Endothelial cell of umbilical vein (primary cell): ENCODE data around the gene SORCS2. TPM values are rescaled to one million over a fixed set of nuclear protein-coding genes. Genes with fewer than 3 reads are reported as not detected.

Experiments used
- BruUV-seq: library from RNA; stranded (reverse); fragments of 400-500 nt; replicated peaks from 2 replicates; lab custom pipeline; 2021; lab: Mats Ljungman, UMichigan
- CTCF ChIA-PET: fragments of 300-600, 350-600 bp; sonication (Branson Sonifier 250); formaldehyde crosslinking; loops from one replicate; lab custom pipeline; 2021; ENCODE audit warnings: antibody characterized with exemption, inconsistent platforms; lab: Charles Lee
- POLR2A ChIA-PET: fragments of 300-600, 350-600 bp; sonication (Branson Sonifier 250); formaldehyde crosslinking; loops from one replicate; lab custom pipeline; 2021; ENCODE audit warnings: antibody characterized with exemption, inconsistent platforms; lab: Charles Lee
- DNase-seq: peaks from one replicate; pipeline ENCODE4 v3.0.0-alpha.2; 2011; ENCODE audit warnings: low read depth, low spot score
- FAIRE-seq: peaks from 2 replicates; lab custom pipeline; 2011; peaks lifted over from hg19 to GRCh38; lab: Jason Lieb, UNC
- H2AFZ ChIP-seq: 2 replicates; pipeline ENCODE4 v1.6.0; 2012; ENCODE audit warnings: low read depth, low read length, control low read depth, inconsistent platforms
- H3K27ac ChIP-seq: 2 replicates; pipeline ENCODE4 v1.5.1; 2011; ENCODE audit warnings: low read depth, mild to moderate bottlenecking, control low read depth, low read length, moderate library complexity; ENCODE audit not compliant: insufficient read depth
- H3K27me3 ChIP-seq, 2 experiments: 2 replicates each; pipeline versions ENCODE4 v1.6.0 to v1.6.1; 2011; ENCODE audit warnings: low read length in 2 of 2, mixed read lengths in 1 of 2; ENCODE audit not compliant: control insufficient read depth in 2 of 2, insufficient read depth in 2 of 2
- H3K36me3 ChIP-seq, 2 experiments: 2 replicates in 1 of 2; 3 replicates in 1 of 2; pipeline ENCODE4 v1.5.1; 2011; ENCODE audit warnings: low read length in 2 of 2, mild to moderate bottlenecking in 1 of 2, moderate library complexity in 1 of 2; ENCODE audit not compliant: control insufficient read depth in 2 of 2, insufficient read depth in 2 of 2; ENCODE audit errors: extremely low read depth in 1 of 2
- H3K4me1 ChIP-seq: 3 replicates; pipeline ENCODE4 v1.5.1; 2011; ENCODE audit warnings: mild to moderate bottlenecking, low read length; ENCODE audit not compliant: control insufficient read depth, insufficient read depth; ENCODE audit errors: extremely low read depth
- H3K4me2 ChIP-seq: 2 replicates; pipeline ENCODE4 v1.6.1; 2011; ENCODE audit warnings: low read length, control low read depth, mixed read lengths; ENCODE audit not compliant: insufficient read depth
- H3K4me3 ChIP-seq, 3 experiments: fragments of 200-600 bp in 1 of 3; sonication (generic), shearing (Covaris generic) in 1 of 3; replicated peaks in 1 of 3; 2 replicates each; pipeline ENCODE4 v1.5.1; 2011 to 2016; ENCODE audit warnings: control low read depth in 3 of 3, low read length in 3 of 3, mild to moderate bottlenecking in 2 of 3, inconsistent platforms in 1 of 3, low read depth in 1 of 3, moderate library complexity in 1 of 3; ENCODE audit not compliant: insufficient read depth in 1 of 3
- H3K79me2 ChIP-seq: 2 replicates; pipeline ENCODE4 v1.6.0; 2012; ENCODE audit warnings: low read length, inconsistent platforms; ENCODE audit not compliant: control insufficient read depth, insufficient read depth
- H3K9ac ChIP-seq: replicated peaks from 2 replicates; pipeline ENCODE3; 2011; ENCODE audit warnings: low read length, control low read depth; ENCODE audit not compliant: insufficient read depth; ENCODE audit errors: extremely low read depth
- H3K9me1 ChIP-seq: replicated peaks from 3 replicates; pipeline ENCODE4 v1.6.0; 2011; ENCODE audit warnings: mild to moderate bottlenecking, low read length; ENCODE audit not compliant: control insufficient read depth, insufficient read depth; ENCODE audit errors: extremely low read depth
- H3K9me3 ChIP-seq: replicated peaks from 2 replicates; pipeline ENCODE4 v1.5.1; 2012; ENCODE audit warnings: low read length, inconsistent platforms; ENCODE audit not compliant: control insufficient read depth, insufficient read depth
- H4K20me1 ChIP-seq: replicated peaks from 2 replicates; pipeline ENCODE3; 2011; ENCODE audit warnings: mild to moderate bottlenecking, low read length; ENCODE audit not compliant: control insufficient read depth, insufficient read depth; ENCODE audit errors: extremely low read depth
- CTCF ChIP-seq, 2 donors: IDR thresholded peaks; 1 replicate in 1 of 2; 2 replicates in 1 of 2; pipeline ENCODE4 v1.5.1; 2011; ENCODE audit warnings: low read length in 2 of 2, mild to moderate bottlenecking in 2 of 2, moderate library complexity in 2 of 2, control low read depth in 1 of 2, inconsistent platforms in 1 of 2, low read depth in 1 of 2; ENCODE audit not compliant: insufficient read depth in 1 of 2; ENCODE audit errors: extremely low read depth in 1 of 2
- EZH2 ChIP-seq: IDR thresholded peaks from 2 replicates; pipeline ENCODE4 v1.6.1; 2012; ENCODE audit warnings: borderline replicate concordance, low read depth, mild to moderate bottlenecking, moderate library complexity, low read length, inconsistent platforms; ENCODE audit not compliant: severe bottlenecking
- FOS ChIP-seq: IDR thresholded peaks from 2 replicates; pipeline ENCODE4 v1.6.1; 2011; ENCODE audit warnings: mild to moderate bottlenecking, low read length, moderate library complexity, borderline replicate concordance; ENCODE audit not compliant: insufficient read depth
- GATA2 ChIP-seq: IDR thresholded peaks from 2 replicates; pipeline ENCODE4 v1.7.0; 2011; ENCODE audit warnings: low read depth, mild to moderate bottlenecking, moderate library complexity, mixed read lengths, low read length; ENCODE audit not compliant: insufficient read length, insufficient read depth
- JUN ChIP-seq: IDR thresholded peaks from 2 replicates; pipeline ENCODE4 v1.6.1; 2011; ENCODE audit warnings: borderline replicate concordance, low read depth; ENCODE audit not compliant: insufficient read length, insufficient read depth
- MAX ChIP-seq: IDR thresholded peaks from 2 replicates; pipeline ENCODE4 v1.6.1; 2011; ENCODE audit not compliant: insufficient read depth, insufficient read length
- MYC ChIP-seq: IDR thresholded peaks from one replicate; pipeline ENCODE4 v1.6.1; 2011; ENCODE audit warnings: mild to moderate bottlenecking, low read depth, low read length
- POLR2A ChIP-seq: IDR thresholded peaks from 2 replicates; pipeline ENCODE4 v1.6.1; 2012; ENCODE audit warnings: low read depth, mild to moderate bottlenecking, control low read depth, low read length
- POLR2AphosphoS5 ChIP-seq: IDR thresholded peaks from 2 replicates; pipeline ENCODE4 v1.6.1; 2012; ENCODE audit warnings: low read depth, mild to moderate bottlenecking, control low read depth, low read length, moderate library complexity; ENCODE audit not compliant: insufficient read depth
- dilution Hi-C: fragments of 300-500 bp; cut with MboI; formaldehyde crosslinking; loops from one replicate; pipeline ENCODE4 v1.15.0; 2019; ENCODE audit warnings: low sequenced_read_pairs; ENCODE audit not compliant: extremely low pct_ligation_motif_present
- intact Hi-C: fragments of 100-400 bp; cut with micrococcal nuclease; formaldehyde crosslinking; loops from one replicate; pipeline ENCODE4 v1.10.0; 2022
- polyA plus RNA-seq, 4 experiments: library from polyadenylated mRNA; depleted of rRNA in 3 of 4; stranded (reverse) in 3 of 4; unstranded in 1 of 4; fragments of >200 nt; gene quantifications; 2 replicates each; pipeline versions ENCODE4 v1.2.1 to v1.2.3, GENCODE V29; 2011 to 2012; ENCODE audit warnings: missing spikeins in 1 of 4
- total RNA-seq: library from RNA; stranded (reverse); gene quantifications from 2 replicates; pipeline ENCODE4 v1.2.3, GENCODE V29; 2021

Gene SORCS2
- total and polyA plus RNA-seq, 2 donors (not counting 3 experiments of a cell fraction or from before 2014, with no cell fraction given), result not detected

- FAIRE-seq (no peak), DNase-seq (no peak)
- Histone ChIP-seq H3K36me3 (no peaks in the 10 kb centered on the region), H3K9me1 (no peaks in the 10 kb centered on the region), H3K9me3 (no peaks in the 10 kb centered on the region), H3K79me2 (no peaks in the 10 kb centered on the region), H3K4me1 (no peaks in the 10 kb centered on the region), H3K4me2 (no peak overlapping the region), H3K27me3 (no peaks in the 10 kb centered on the region), H3K9ac (no peak overlapping the region), H3K27ac (no peak overlapping the region), H4K20me1 (no peaks in the 10 kb centered on the region), H3K4me3 (no peak overlapping the region), H2AFZ (no peak overlapping the region)
- TF ChIP-seq MAX (no peak), POLR2AphosphoS5 (no peak), EZH2 (no peak), MYC (no peak), CTCF (IDR thresholded peaks at IDR 0.05; ENCODE audit: extremely low read depth in 1 of 2, insufficient read depth in 1 of 2, low read depth in 1 of 2, low read length in 2 of 2) (no peak), POLR2A (no peak), FOS (no peak), GATA2 (no peak), JUN (no peak)
- dilution Hi-C loops (no loop called here), intact Hi-C loops (no loop called here)
- POLR2A ChIA-PET, result no interaction called here
- CTCF ChIA-PET, result no interaction called here
- BruUV-seq, result no TSS peak
These were observed 177.7 kb downstream of the SORCS2 start for GRCh38 chr4:7370038-7370437.
